ENCODE results near the gene CHEK1.
A peak's percentile ranks its signal among the peaks of the same experiment; 100 is the strongest.

The CHEK1 gene

GRCh38 chr11:125625225-125625629 is 264 bp downstream of the CHEK1 start:
- peak overlapping the region; percentile 82 for H3K4me3 ChIP-seq (ENCODE audit: low read depth, low read length)
- in situ Hi-C loops (cut with HindIII; ENCODE audit: low sequenced_read_pairs), result no loop called here
- TF ChIP-seq CTCF (IDR thresholded peaks at IDR 0.05; ENCODE audit: low read depth, low read length), result no peak
- DNase-seq (ENCODE audit: low read depth, low spot score), result no peak

GRCh38 chr11:125625630-125626287 is 796 bp downstream of the CHEK1 start:
- TF ChIP-seq CTCF (IDR thresholded peaks at IDR 0.05; ENCODE audit: low read depth, low read length), result no peak
- peak overlapping the region; percentile 82 for H3K4me3 ChIP-seq (ENCODE audit: low read depth, low read length)
- in situ Hi-C loops (cut with HindIII; ENCODE audit: low sequenced_read_pairs), result no loop called here
- peak; percentile 92 for DNase-seq (ENCODE audit: low read depth, low spot score)

GRCh38 chr11:125626288-125626950 is 1.5 kb downstream of the CHEK1 start:
- peak; percentile 85 for DNase-seq (ENCODE audit: low read depth, low spot score)
- peak overlapping the region; percentile 82 for H3K4me3 ChIP-seq (ENCODE audit: low read depth, low read length)
- peak; percentile 46 for TF ChIP-seq CTCF (IDR thresholded peaks at IDR 0.05; ENCODE audit: low read depth, low read length)
- in situ Hi-C loops (cut with HindIII; ENCODE audit: low sequenced_read_pairs), result no loop called here

GRCh38 chr11:125627236-125627910 is 2.4 kb downstream of the CHEK1 start:
- H3K4me3 ChIP-seq (ENCODE audit: low read depth, low read length), result peak overlapping the region; percentile 82
- in situ Hi-C loops (cut with HindIII; ENCODE audit: low sequenced_read_pairs), result no loop called here
- peak; percentile 58 for DNase-seq (ENCODE audit: low read depth, low spot score)
- TF ChIP-seq CTCF (IDR thresholded peaks at IDR 0.05; ENCODE audit: low read depth, low read length), result no peak

- no peak overlapping the region for H3K4me3 ChIP-seq (ENCODE audit: low read depth, low read length)
- DNase-seq (ENCODE audit: low read depth, low spot score), result no peak
- TF ChIP-seq CTCF (IDR thresholded peaks at IDR 0.05; ENCODE audit: low read depth, low read length), result no peak
- in situ Hi-C loops (cut with HindIII; ENCODE audit: low sequenced_read_pairs), result no loop called here
Measured at GRCh38 chr11:125637840-125638239, 12.9 kb downstream of the CHEK1 start.

- DNase-seq (ENCODE audit: low read depth, low spot score), result no peak
- no peak for TF ChIP-seq CTCF (IDR thresholded peaks at IDR 0.05; ENCODE audit: low read depth, low read length)
- H3K4me3 ChIP-seq (ENCODE audit: low read depth, low read length), result no peak overlapping the region
- in situ Hi-C loops (cut with HindIII; ENCODE audit: low sequenced_read_pairs), result no loop called here
Measured at GRCh38 chr11:125638315-125638714, 13.4 kb downstream of the CHEK1 start.
